ENCODE results near the gene KIAA1328. TPM values are rescaled to one million over a fixed set of nuclear protein-coding genes. Genes with fewer than 3 reads are reported as not detected.
"Not testable (repeated sequence)": the region's sequence is repeated elsewhere in the genome, so short reads cannot be mapped to it uniquely, and the experiment has no call there.

Gene KIAA1328
- total and polyA plus RNA-seq, 4 donors, result 9.0 to 22.3 (median 13.9) TPM

- DNase-seq (ENCODE audit: low read depth in 4 of 6, low spot score in 6 of 6), result peak; percentile 46 to 95 (median 66)
- Histone ChIP-seq H3K9me3 (ENCODE audit: control insufficient read depth, insufficient read depth, low read length) (no peaks in the 10 kb centered on the region), H3K4me1 (ENCODE audit: control insufficient read depth, insufficient read depth, low read length) (no peaks in the 10 kb centered on the region), H3K27me3 (ENCODE audit: control insufficient read depth, insufficient read depth, low read length) (no peaks in the 10 kb centered on the region), H3K36me3 (ENCODE audit: control insufficient read depth, insufficient read depth, low read length) (peaks cover 14% of the 10 kb centered on the region), H3K4me3 (ENCODE audit: low read depth, low read length) (no peak overlapping the region), H3K27ac (ENCODE audit: low read depth, low read length) (no peak overlapping the region)
- WGBS (ENCODE audit: insufficient coverage), result 28% methylated on average over 5 of the region's 6 CpGs
Observed at GRCh38 chr18:36809590-36810381, 19.1 kb upstream of the KIAA1328 start.

- no peaks in the 10 kb centered on the region for H3K9me3 ChIP-seq (ENCODE audit: control insufficient read depth, insufficient read depth, low read length)
- WGBS (ENCODE audit: insufficient coverage), result no CpG with 5 or more reads among the region's 3 CpGs
- H3K27me3 ChIP-seq (ENCODE audit: control insufficient read depth, insufficient read depth, low read length), result no peaks in the 10 kb centered on the region
- peaks cover 11% of the 10 kb centered on the region for H3K36me3 ChIP-seq (ENCODE audit: control insufficient read depth, insufficient read depth, low read length)
- DNase-seq (ENCODE audit: low read depth in 4 of 6, low spot score in 6 of 6), result no peak
- no peak overlapping the region for H3K27ac ChIP-seq (ENCODE audit: low read depth, low read length)
- no peak overlapping the region for H3K4me3 ChIP-seq (ENCODE audit: low read depth, low read length)
- no peaks in the 10 kb centered on the region for H3K4me1 ChIP-seq (ENCODE audit: control insufficient read depth, insufficient read depth, low read length)
Observed at GRCh38 chr18:36811430-36811829, 17.5 kb upstream of the KIAA1328 start.

- Histone ChIP-seq H3K27ac (ENCODE audit: low read depth, low read length) (no peak overlapping the region), H3K4me3 (ENCODE audit: low read depth, low read length) (no peak overlapping the region), H3K27me3 (ENCODE audit: control insufficient read depth, insufficient read depth, low read length) (no peaks in the 10 kb centered on the region), H3K36me3 (ENCODE audit: control insufficient read depth, insufficient read depth, low read length) (peaks cover 9% of the 10 kb centered on the region), H3K4me1 (ENCODE audit: control insufficient read depth, insufficient read depth, low read length) (no peaks in the 10 kb centered on the region), H3K9me3 (ENCODE audit: control insufficient read depth, insufficient read depth, low read length) (no peaks in the 10 kb centered on the region)
- no peak for DNase-seq (ENCODE audit: low read depth in 4 of 6, low spot score in 6 of 6)
Observed at GRCh38 chr18:36811955-36812354, 17.0 kb upstream of the KIAA1328 start.

- Histone ChIP-seq H3K36me3 (ENCODE audit: control insufficient read depth, insufficient read depth, low read length) (peaks cover 12% of the 10 kb centered on the region), H3K9me3 (ENCODE audit: control insufficient read depth, insufficient read depth, low read length) (no peaks in the 10 kb centered on the region), H3K27ac (ENCODE audit: low read depth, low read length) (no peak overlapping the region), H3K4me1 (ENCODE audit: control insufficient read depth, insufficient read depth, low read length) (no peaks in the 10 kb centered on the region), H3K4me3 (ENCODE audit: low read depth, low read length) (no peak overlapping the region), H3K27me3 (ENCODE audit: control insufficient read depth, insufficient read depth, low read length) (no peaks in the 10 kb centered on the region)
- WGBS (ENCODE audit: insufficient coverage), result no CpG with 5 or more reads among the region's 3 CpGs
- no peak for DNase-seq (ENCODE audit: low read depth in 4 of 6, low spot score in 6 of 6)
Observed at GRCh38 chr18:36812678-36813077, 16.2 kb upstream of the KIAA1328 start.

- DNase-seq (ENCODE audit: low read depth in 4 of 6, low spot score in 6 of 6), result no peak
- Histone ChIP-seq H3K4me1 (ENCODE audit: control insufficient read depth, insufficient read depth, low read length) (no peaks in the 10 kb centered on the region), H3K27me3 (ENCODE audit: control insufficient read depth, insufficient read depth, low read length) (no peaks in the 10 kb centered on the region), H3K4me3 (ENCODE audit: low read depth, low read length) (no peak overlapping the region), H3K27ac (ENCODE audit: low read depth, low read length) (no peak overlapping the region), H3K9me3 (ENCODE audit: control insufficient read depth, insufficient read depth, low read length) (no peaks in the 10 kb centered on the region), H3K36me3 (ENCODE audit: control insufficient read depth, insufficient read depth, low read length) (peaks cover 12% of the 10 kb centered on the region)
- 91% methylated on average over 2 of the region's 4 CpGs for WGBS (ENCODE audit: insufficient coverage)
Observed at GRCh38 chr18:36813101-36813775, 15.7 kb upstream of the KIAA1328 start.

- H3K4me3 ChIP-seq (ENCODE audit: low read depth, low read length), result no peak overlapping the region
- no peaks in the 10 kb centered on the region for H3K4me1 ChIP-seq (ENCODE audit: control insufficient read depth, insufficient read depth, low read length)
- no peaks in the 10 kb centered on the region for H3K9me3 ChIP-seq (ENCODE audit: control insufficient read depth, insufficient read depth, low read length)
- DNase-seq (ENCODE audit: low read depth in 4 of 6, low spot score in 6 of 6), result no peak
- H3K27ac ChIP-seq (ENCODE audit: low read depth, low read length), result no peak overlapping the region
- H3K27me3 ChIP-seq (ENCODE audit: control insufficient read depth, insufficient read depth, low read length), result no peaks in the 10 kb centered on the region
- peaks cover 12% of the 10 kb centered on the region for H3K36me3 ChIP-seq (ENCODE audit: control insufficient read depth, insufficient read depth, low read length)
- WGBS (ENCODE audit: insufficient coverage), result 100% methylated on average over 1 of the region's 3 CpGs
Observed at GRCh38 chr18:36813824-36814223, 15.1 kb upstream of the KIAA1328 start.

GRCh38 chr18:36814994-36815393 is 13.9 kb upstream of the KIAA1328 start:
- no peaks in the 10 kb centered on the region for H3K27me3 ChIP-seq (ENCODE audit: control insufficient read depth, insufficient read depth, low read length)
- H3K4me1 ChIP-seq (ENCODE audit: control insufficient read depth, insufficient read depth, low read length), result no peaks in the 10 kb centered on the region
- no CpG with 5 or more reads among the region's 1 CpG for WGBS (ENCODE audit: insufficient coverage)
- H3K27ac ChIP-seq (ENCODE audit: low read depth, low read length), result no peak overlapping the region
- no peaks in the 10 kb centered on the region for H3K9me3 ChIP-seq (ENCODE audit: control insufficient read depth, insufficient read depth, low read length)
- DNase-seq (ENCODE audit: low read depth in 4 of 6, low spot score in 6 of 6), result no peak
- H3K36me3 ChIP-seq (ENCODE audit: control insufficient read depth, insufficient read depth, low read length), result peaks cover 12% of the 10 kb centered on the region
- H3K4me3 ChIP-seq (ENCODE audit: low read depth, low read length), result no peak overlapping the region

GRCh38 chr18:36816096-36816495 is 12.8 kb upstream of the KIAA1328 start:
- H3K27me3 ChIP-seq (ENCODE audit: control insufficient read depth, insufficient read depth, low read length); H3K4me3 ChIP-seq (ENCODE audit: low read depth, low read length); H3K4me1 ChIP-seq (ENCODE audit: control insufficient read depth, insufficient read depth, low read length); H3K27ac ChIP-seq (ENCODE audit: low read depth, low read length); DNase-seq (ENCODE audit: low read depth in 4 of 6, low spot score in 6 of 6); H3K9me3 ChIP-seq (ENCODE audit: control insufficient read depth, insufficient read depth, low read length); H3K36me3 ChIP-seq (ENCODE audit: control insufficient read depth, insufficient read depth, low read length): not testable (repeated sequence)

- DNase-seq (ENCODE audit: low read depth in 4 of 6, low spot score in 6 of 6), result peak in 1 of 6 donors; percentile 20
- 100% methylated on average over 1 of the region's 1 CpG for WGBS (ENCODE audit: insufficient coverage)
- H3K27me3 ChIP-seq (ENCODE audit: control insufficient read depth, insufficient read depth, low read length), result no peaks in the 10 kb centered on the region
- H3K9me3 ChIP-seq (ENCODE audit: control insufficient read depth, insufficient read depth, low read length), result no peaks in the 10 kb centered on the region
- no peak overlapping the region for H3K27ac ChIP-seq (ENCODE audit: low read depth, low read length)
- no peak overlapping the region for H3K4me3 ChIP-seq (ENCODE audit: low read depth, low read length)
- no peaks in the 10 kb centered on the region for H3K4me1 ChIP-seq (ENCODE audit: control insufficient read depth, insufficient read depth, low read length)
- H3K36me3 ChIP-seq (ENCODE audit: control insufficient read depth, insufficient read depth, low read length), result peaks cover 8% of the 10 kb centered on the region
Observed at GRCh38 chr18:36817039-36817438, 11.9 kb upstream of the KIAA1328 start.

GRCh38 chr18:36818652-36819051 is 10.3 kb upstream of the KIAA1328 start:
- H3K27me3 ChIP-seq (ENCODE audit: control insufficient read depth, insufficient read depth, low read length), result no peaks in the 10 kb centered on the region
- no peak overlapping the region for H3K27ac ChIP-seq (ENCODE audit: low read depth, low read length)
- H3K4me1 ChIP-seq (ENCODE audit: control insufficient read depth, insufficient read depth, low read length), result no peaks in the 10 kb centered on the region
- peaks cover 8% of the 10 kb centered on the region for H3K36me3 ChIP-seq (ENCODE audit: control insufficient read depth, insufficient read depth, low read length)
- DNase-seq (ENCODE audit: low read depth in 4 of 6, low spot score in 6 of 6), result no peak
- no peak overlapping the region for H3K4me3 ChIP-seq (ENCODE audit: low read depth, low read length)
- WGBS (ENCODE audit: insufficient coverage), result no CpG with 5 or more reads among the region's 3 CpGs
- H3K9me3 ChIP-seq (ENCODE audit: control insufficient read depth, insufficient read depth, low read length), result no peaks in the 10 kb centered on the region

All from spinal cord (tissue), 10 donors.